ENCODE measurements around the gene MDFI. TPM values are rescaled to one million over a fixed set of nuclear protein-coding genes. Genes with fewer than 3 reads are reported as not detected.

The MDFI gene
- total RNA-seq, 4 donors from 2014 or later: 0.83 to 4.6 (median 3.5) TPM

DNA sequence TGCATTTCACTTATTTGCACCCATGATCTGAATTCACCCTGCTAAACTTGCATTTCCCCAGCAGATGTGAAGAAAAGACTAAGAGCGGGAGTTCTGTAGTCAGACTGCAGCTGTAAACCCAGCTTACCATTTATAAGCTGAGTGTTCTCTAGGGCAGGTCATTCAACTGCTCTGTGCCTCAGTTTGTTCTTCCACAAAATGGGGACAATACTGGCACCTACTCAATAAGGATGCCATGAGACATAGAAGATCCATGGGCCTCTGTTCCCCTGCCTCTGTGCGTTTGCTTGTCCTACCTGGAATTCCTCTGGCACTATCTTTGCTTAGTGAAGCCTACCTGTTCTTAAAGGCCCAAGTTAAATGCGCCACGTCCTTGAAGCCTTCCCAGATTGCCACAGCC lies 12.2 kb upstream of the MDFI start:
- intact Hi-C loops (cut with DNase I): no loop called here
- TF ChIP-seq, protein P1, sequence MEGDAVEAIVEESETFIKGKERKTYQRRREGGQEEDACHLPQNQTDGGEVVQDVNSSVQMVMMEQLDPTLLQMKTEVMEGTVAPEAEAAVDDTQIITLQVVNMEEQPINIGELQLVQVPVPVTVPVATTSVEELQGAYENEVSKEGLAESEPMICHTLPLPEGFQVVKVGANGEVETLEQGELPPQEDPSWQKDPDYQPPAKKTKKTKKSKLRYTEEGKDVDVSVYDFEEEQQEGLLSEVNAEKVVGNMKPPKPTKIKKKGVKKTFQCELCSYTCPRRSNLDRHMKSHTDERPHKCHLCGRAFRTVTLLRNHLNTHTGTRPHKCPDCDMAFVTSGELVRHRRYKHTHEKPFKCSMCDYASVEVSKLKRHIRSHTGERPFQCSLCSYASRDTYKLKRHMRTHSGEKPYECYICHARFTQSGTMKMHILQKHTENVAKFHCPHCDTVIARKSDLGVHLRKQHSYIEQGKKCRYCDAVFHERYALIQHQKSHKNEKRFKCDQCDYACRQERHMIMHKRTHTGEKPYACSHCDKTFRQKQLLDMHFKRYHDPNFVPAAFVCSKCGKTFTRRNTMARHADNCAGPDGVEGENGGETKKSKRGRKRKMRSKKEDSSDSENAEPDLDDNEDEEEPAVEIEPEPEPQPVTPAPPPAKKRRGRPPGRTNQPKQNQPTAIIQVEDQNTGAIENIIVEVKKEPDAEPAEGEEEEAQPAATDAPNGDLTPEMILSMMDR (IDR thresholded peaks at IDR 0.05): no peak
- no peak for TF ChIP-seq EP300 (IDR thresholded peaks at IDR 0.05)
- no peak for TF ChIP-seq POLR2A (IDR thresholded peaks at IDR 0.05; ENCODE audit: low read depth)
- TF ChIP-seq POLR2AphosphoS5 (IDR thresholded peaks at IDR 0.05): no peak
- H3K4me3 ChIP-seq: no peak overlapping the region
- H3K9me3 ChIP-seq: peaks cover 0 to 13% (median 4%) of the 10 kb centered on the region in 4 donors
- H3K36me3 ChIP-seq: no peaks in the 10 kb centered on the region
- H3K27me3 ChIP-seq: peaks cover 0 to 16% (median 0%) of the 10 kb centered on the region in 4 donors
- DNase-seq (ENCODE audit: extremely low spot score): no peak
- H3K27ac ChIP-seq (replicated peaks in 1 of 4): no peak overlapping the region
- H3K4me1 ChIP-seq: peaks cover 6 to 11% (median 9%) of the 10 kb centered on the region in 4 donors
- 96% methylated on average over 4 of the region's 4 CpGs for whole genome bisulfite sequencing

- intact Hi-C loops (cut with DNase I): no loop called here
- Histone ChIP-seq H3K9me3 (peaks cover 0 to 4% (median 0%) of the 10 kb centered on the region in 4 donors), H3K36me3 (no peaks in the 10 kb centered on the region), H3K27me3 (peaks cover 0 to 16% (median 0%) of the 10 kb centered on the region in 4 donors), H3K27ac (replicated peaks in 1 of 4) (no peak overlapping the region), H3K4me1 (peaks cover 6 to 11% (median 9%) of the 10 kb centered on the region in 4 donors), H3K4me3 (no peak overlapping the region)
- DNase-seq (ENCODE audit: extremely low spot score): no peak
- 72% methylated on average over 7 of the region's 8 CpGs for WGBS
- TF ChIP-seq, protein P1 (IDR thresholded peaks at IDR 0.05): no peak
- TF ChIP-seq POLR2AphosphoS5 (IDR thresholded peaks at IDR 0.05) (no peak), EP300 (IDR thresholded peaks at IDR 0.05) (no peak), POLR2A (IDR thresholded peaks at IDR 0.05; ENCODE audit: low read depth) (no peak)
Measured at GRCh38 chr6:41626917-41627316, 11.4 kb upstream of the MDFI start.

GRCh38 chr6:41629128-41629527 lies 9.1 kb upstream of the MDFI start:
- Histone ChIP-seq H3K27me3 (peaks cover 0 to 19% (median 0%) of the 10 kb centered on the region in 4 donors), H3K27ac (replicated peaks in 1 of 4) (no peak overlapping the region), H3K4me1 (peaks cover 6 to 11% (median 9%) of the 10 kb centered on the region in 4 donors), H3K4me3 (no peak overlapping the region), H3K9me3 (no peaks in the 10 kb centered on the region), H3K36me3 (no peaks in the 10 kb centered on the region)
- TF ChIP-seq, protein P1 (IDR thresholded peaks at IDR 0.05): no peak
- TF ChIP-seq POLR2A (IDR thresholded peaks at IDR 0.05; ENCODE audit: low read depth) (no peak), EP300 (IDR thresholded peaks at IDR 0.05) (no peak), POLR2AphosphoS5 (IDR thresholded peaks at IDR 0.05) (no peak)
- intact Hi-C loops (cut with DNase I): no loop called here
- 100% methylated on average over 2 of the region's 2 CpGs for WGBS
- no peak for DNase-seq (ENCODE audit: extremely low spot score)

DNA sequence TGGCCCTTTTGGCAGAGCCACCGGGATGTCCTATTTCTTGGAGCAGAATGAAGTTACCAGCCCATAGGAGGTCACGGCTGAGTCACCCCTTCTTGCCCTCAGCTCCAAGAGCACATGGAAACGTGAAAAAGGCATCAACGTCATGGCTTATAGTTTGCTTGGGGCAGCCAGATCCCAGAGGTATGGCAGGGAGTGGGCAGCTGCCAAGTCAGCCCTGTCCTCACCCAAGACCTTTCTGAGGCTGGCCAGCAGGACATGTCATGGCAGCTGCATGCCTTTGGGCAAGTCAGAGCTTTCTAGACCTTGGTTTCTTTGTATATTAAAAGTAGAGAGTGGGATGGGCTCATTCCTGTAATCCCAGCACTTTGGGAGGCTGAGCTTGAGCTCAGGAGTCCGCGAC lies 8.2 kb upstream of the MDFI start:
- Histone ChIP-seq H3K27me3 (peaks cover 0 to 29% (median 0%) of the 10 kb centered on the region in 4 donors), H3K4me3 (no peak overlapping the region), H3K36me3 (no peaks in the 10 kb centered on the region), H3K27ac (replicated peaks in 1 of 4) (no peak overlapping the region), H3K4me1 (peaks cover 6 to 12% (median 9%) of the 10 kb centered on the region in 4 donors), H3K9me3 (no peaks in the 10 kb centered on the region)
- intact Hi-C loops (cut with DNase I): no loop called here
- WGBS: 91% methylated on average over 6 of the region's 6 CpGs
- DNase-seq (ENCODE audit: extremely low spot score): no peak
- TF ChIP-seq POLR2A (IDR thresholded peaks at IDR 0.05; ENCODE audit: low read depth) (no peak), EP300 (IDR thresholded peaks at IDR 0.05) (no peak), POLR2AphosphoS5 (IDR thresholded peaks at IDR 0.05) (no peak)
- TF ChIP-seq, protein P1 (IDR thresholded peaks at IDR 0.05): no peak

DNA sequence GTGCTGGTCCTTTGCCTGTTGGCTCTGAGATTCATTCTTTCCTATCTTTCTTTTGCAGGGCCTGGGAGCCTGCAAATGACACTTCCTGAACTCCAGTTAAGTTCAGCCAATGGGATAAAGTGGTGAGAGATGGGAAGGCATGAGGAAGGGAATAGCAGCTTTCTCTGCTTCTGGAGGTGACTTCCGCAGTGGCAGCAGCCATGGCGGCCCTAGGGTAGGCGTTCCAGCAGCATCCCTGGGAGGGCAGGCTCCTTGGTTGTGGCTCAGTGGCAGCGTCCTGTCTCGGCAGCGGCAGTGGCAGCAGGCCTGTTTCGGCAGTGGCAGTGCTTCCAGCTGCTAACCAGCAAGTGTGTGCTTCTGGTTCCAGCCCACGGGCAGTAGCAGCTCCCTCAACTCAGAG lies 7.3 kb upstream of the MDFI start:
- 96% methylated on average over 8 of the region's 8 CpGs for WGBS
- DNase-seq (ENCODE audit: extremely low spot score): no peak

More for the DNA sequence above, 7.3 kb upstream of the MDFI start:
- no peaks in the 10 kb centered on the region for H3K9me3 ChIP-seq
- TF ChIP-seq POLR2AphosphoS5 (IDR thresholded peaks at IDR 0.05): no peak
- TF ChIP-seq EP300 (IDR thresholded peaks at IDR 0.05): no peak
- no peak for TF ChIP-seq POLR2A (IDR thresholded peaks at IDR 0.05; ENCODE audit: low read depth)
- TF ChIP-seq, protein P1 (IDR thresholded peaks at IDR 0.05): no peak
- intact Hi-C loops (cut with DNase I): no loop called here
- H3K36me3 ChIP-seq: no peaks in the 10 kb centered on the region
- no peak overlapping the region for H3K4me3 ChIP-seq
- peaks cover 0 to 35% (median 0%) of the 10 kb centered on the region in 4 donors for H3K27me3 ChIP-seq
- peaks cover 0 to 4% (median under 1%) of the 10 kb centered on the region in 4 donors for H3K4me1 ChIP-seq
- no peak overlapping the region for H3K27ac ChIP-seq (replicated peaks in 1 of 4)

Measured in esophagus muscularis mucosa (tissue), 4 donors.